Measurements from ENCODE around the gene RNF41. TPM values are rescaled to one million over a fixed set of nuclear protein-coding genes. Genes with fewer than 3 reads are reported as not detected.

The RNF41 gene
- total and polyA plus RNA-seq, 2 of the 13 experiments (the other 11 are each of a cell fraction or from before 2014, with no cell fraction given): 27.1 to 39.4 TPM

DNA sequence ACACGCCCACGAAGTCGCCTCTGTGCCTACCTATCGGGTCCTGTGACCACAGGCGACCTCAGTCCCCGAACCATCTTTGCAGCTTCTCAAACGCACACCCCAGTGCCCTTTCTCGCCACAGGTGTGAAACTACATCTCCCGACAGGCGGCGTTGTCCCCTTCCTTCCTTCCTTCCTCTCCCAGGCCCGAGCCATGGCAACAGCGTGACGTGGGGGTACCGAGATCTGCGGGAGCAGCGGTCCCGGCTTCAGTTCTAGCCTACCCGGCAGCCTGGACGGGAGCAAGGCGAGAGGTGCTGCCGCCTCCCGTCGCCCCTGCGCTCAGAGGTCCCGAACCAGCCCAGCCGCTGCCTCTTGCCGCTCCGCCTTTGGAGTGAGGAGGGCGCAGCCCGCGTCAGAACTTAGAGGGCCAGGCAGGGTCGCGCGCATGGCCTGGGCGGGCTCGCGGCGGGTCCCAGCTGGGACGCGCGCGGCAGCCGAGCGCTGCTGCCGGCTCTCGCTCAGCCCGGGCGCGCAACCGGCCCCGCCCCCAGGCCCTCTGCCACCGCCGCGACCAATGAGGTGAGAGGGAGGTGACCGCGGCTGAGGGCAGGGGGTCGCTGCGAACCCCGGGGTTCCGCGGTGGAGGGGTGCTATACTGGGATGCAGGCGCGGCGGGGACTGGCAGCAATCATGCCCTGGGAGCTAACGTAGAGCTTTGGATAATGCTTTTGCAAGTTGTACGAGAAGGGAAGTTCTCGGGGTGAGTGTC is 45.1 kb upstream of the RNF41 start, which contains the start of gene COQ10A (continued):
- TF ChIP-seq NFATC3 (CRISPR knock-in tag; IDR thresholded peaks at IDR 0.05) (no peak), ARNT (IDR thresholded peaks at IDR 0.05) (no peak), EP300 (IDR thresholded peaks at IDR 0.05; ENCODE audit: low read depth in 2 of 2, low read length in 2 of 2) (no peak), EP300 (CRISPR knock-in tag; IDR thresholded peaks at IDR 0.05; ENCODE audit: borderline replicate concordance) (peak; percentile 45; the same call in 1 of the 2 replicates), KAT2B (IDR thresholded peaks at IDR 0.05; ENCODE audit: borderline replicate concordance, low read depth, low read length) (no peak), CENPT (CRISPR knock-in tag; IDR thresholded peaks at IDR 0.05; ENCODE audit: low read depth) (peak; percentile 84; the same call in 1 of the 2 replicates), NFYC (CRISPR knock-in tag; IDR thresholded peaks at IDR 0.05) (peak; percentile 58), MBD4 (IDR thresholded peaks at IDR 0.05; ENCODE audit: borderline replicate concordance, low read length) (no peak), YY1 (IDR thresholded peaks at IDR 0.05; ENCODE audit: insufficient read depth, insufficient replicate concordance, low read depth, low read length) (no peak)
- TF ChIP-seq, protein P1, sequence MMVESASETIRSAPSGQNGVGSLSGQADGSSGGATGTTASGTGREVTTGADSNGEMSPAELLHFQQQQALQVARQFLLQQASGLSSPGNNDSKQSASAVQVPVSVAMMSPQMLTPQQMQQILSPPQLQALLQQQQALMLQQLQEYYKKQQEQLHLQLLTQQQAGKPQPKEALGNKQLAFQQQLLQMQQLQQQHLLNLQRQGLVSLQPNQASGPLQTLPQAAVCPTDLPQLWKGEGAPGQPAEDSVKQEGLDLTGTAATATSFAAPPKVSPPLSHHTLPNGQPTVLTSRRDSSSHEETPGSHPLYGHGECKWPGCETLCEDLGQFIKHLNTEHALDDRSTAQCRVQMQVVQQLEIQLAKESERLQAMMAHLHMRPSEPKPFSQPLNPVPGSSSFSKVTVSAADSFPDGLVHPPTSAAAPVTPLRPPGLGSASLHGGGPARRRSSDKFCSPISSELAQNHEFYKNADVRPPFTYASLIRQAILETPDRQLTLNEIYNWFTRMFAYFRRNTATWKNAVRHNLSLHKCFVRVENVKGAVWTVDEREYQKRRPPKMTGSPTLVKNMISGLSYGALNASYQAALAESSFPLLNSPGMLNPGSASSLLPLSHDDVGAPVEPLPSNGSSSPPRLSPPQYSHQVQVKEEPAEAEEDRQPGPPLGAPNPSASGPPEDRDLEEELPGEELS (CRISPR knock-in tag; IDR thresholded peaks at IDR 0.05): 0 out of 2 replicates have a peak, but pooled peaks have one; percentile 41
- TF ChIP-seq, protein P2, sequence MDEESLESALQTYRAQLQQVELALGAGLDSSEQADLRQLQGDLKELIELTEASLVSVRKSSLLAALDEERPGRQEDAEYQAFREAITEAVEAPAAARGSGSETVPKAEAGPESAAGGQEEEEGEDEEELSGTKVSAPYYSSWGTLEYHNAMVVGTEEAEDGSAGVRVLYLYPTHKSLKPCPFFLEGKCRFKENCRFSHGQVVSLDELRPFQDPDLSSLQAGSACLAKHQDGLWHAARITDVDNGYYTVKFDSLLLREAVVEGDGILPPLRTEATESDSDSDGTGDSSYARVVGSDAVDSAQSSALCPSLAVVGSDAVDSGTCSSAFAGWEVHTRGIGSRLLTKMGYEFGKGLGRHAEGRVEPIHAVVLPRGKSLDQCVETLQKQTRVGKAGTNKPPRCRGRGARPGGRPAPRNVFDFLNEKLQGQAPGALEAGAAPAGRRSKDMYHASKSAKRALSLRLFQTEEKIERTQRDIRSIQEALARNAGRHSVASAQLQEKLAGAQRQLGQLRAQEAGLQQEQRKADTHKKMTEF (CRISPR knock-in tag; IDR thresholded peaks at IDR 0.05): peak; percentile 83; the same call in 1 of the 2 replicates
- TF ChIP-seq, protein P3, sequence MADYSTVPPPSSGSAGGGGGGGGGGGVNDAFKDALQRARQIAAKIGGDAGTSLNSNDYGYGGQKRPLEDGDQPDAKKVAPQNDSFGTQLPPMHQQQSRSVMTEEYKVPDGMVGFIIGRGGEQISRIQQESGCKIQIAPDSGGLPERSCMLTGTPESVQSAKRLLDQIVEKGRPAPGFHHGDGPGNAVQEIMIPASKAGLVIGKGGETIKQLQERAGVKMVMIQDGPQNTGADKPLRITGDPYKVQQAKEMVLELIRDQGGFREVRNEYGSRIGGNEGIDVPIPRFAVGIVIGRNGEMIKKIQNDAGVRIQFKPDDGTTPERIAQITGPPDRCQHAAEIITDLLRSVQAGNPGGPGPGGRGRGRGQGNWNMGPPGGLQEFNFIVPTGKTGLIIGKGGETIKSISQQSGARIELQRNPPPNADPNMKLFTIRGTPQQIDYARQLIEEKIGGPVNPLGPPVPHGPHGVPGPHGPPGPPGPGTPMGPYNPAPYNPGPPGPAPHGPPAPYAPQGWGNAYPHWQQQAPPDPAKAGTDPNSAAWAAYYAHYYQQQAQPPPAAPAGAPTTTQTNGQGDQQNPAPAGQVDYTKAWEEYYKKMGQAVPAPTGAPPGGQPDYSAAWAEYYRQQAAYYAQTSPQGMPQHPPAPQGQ (CRISPR knock-in tag; IDR thresholded peaks at IDR 0.05; ENCODE audit: borderline replicate concordance): no peak
- TF ChIP-seq, protein P4, sequence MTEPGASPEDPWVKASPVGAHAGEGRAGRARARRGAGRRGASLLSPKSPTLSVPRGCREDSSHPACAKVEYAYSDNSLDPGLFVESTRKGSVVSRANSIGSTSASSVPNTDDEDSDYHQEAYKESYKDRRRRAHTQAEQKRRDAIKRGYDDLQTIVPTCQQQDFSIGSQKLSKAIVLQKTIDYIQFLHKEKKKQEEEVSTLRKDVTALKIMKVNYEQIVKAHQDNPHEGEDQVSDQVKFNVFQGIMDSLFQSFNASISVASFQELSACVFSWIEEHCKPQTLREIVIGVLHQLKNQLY (CRISPR knock-in tag; IDR thresholded peaks at IDR 0.05): 0 out of 2 replicates have a peak, but pooled peaks have one; percentile 39
- TF ChIP-seq, protein P5, sequence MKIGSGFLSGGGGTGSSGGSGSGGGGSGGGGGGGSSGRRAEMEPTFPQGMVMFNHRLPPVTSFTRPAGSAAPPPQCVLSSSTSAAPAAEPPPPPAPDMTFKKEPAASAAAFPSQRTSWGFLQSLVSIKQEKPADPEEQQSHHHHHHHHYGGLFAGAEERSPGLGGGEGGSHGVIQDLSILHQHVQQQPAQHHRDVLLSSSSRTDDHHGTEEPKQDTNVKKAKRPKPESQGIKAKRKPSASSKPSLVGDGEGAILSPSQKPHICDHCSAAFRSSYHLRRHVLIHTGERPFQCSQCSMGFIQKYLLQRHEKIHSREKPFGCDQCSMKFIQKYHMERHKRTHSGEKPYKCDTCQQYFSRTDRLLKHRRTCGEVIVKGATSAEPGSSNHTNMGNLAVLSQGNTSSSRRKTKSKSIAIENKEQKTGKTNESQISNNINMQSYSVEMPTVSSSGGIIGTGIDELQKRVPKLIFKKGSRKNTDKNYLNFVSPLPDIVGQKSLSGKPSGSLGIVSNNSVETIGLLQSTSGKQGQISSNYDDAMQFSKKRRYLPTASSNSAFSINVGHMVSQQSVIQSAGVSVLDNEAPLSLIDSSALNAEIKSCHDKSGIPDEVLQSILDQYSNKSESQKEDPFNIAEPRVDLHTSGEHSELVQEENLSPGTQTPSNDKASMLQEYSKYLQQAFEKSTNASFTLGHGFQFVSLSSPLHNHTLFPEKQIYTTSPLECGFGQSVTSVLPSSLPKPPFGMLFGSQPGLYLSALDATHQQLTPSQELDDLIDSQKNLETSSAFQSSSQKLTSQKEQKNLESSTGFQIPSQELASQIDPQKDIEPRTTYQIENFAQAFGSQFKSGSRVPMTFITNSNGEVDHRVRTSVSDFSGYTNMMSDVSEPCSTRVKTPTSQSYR (CRISPR knock-in tag; IDR thresholded peaks at IDR 0.05; ENCODE audit: borderline replicate concordance): no peak
- TF ChIP-seq, protein P6, sequence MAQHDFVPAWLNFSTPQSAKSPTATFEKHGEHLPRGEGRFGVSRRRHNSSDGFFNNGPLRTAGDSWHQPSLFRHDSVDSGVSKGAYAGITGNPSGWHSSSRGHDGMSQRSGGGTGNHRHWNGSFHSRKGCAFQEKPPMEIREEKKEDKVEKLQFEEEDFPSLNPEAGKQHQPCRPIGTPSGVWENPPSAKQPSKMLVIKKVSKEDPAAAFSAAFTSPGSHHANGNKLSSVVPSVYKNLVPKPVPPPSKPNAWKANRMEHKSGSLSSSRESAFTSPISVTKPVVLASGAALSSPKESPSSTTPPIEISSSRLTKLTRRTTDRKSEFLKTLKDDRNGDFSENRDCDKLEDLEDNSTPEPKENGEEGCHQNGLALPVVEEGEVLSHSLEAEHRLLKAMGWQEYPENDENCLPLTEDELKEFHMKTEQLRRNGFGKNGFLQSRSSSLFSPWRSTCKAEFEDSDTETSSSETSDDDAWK (CRISPR knock-in tag; IDR thresholded peaks at IDR 0.05): no peak
- TF ChIP-seq, protein P7, sequence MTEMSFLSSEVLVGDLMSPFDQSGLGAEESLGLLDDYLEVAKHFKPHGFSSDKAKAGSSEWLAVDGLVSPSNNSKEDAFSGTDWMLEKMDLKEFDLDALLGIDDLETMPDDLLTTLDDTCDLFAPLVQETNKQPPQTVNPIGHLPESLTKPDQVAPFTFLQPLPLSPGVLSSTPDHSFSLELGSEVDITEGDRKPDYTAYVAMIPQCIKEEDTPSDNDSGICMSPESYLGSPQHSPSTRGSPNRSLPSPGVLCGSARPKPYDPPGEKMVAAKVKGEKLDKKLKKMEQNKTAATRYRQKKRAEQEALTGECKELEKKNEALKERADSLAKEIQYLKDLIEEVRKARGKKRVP (CRISPR knock-in tag; IDR thresholded peaks at IDR 0.05): no peak

Data from HepG2 (cell line).